A549 (cell line): ENCODE measurements around the gene CDCA3.
A peak's percentile ranks its signal among the peaks of the same experiment; 100 is the strongest.

ENCODE experiments used
- BHLHE40 ChIP-seq: IDR thresholded peaks from 2 replicates; pipeline ENCODE4 v1.6.1; 2012; ENCODE audit warnings: low read depth, low read length, inconsistent platforms
- HOXA7 ChIP-seq: fragments of 250-450 bp; sonication (Bioruptor Pico); IDR thresholded peaks from 2 replicates; pipeline ENCODE4 v1.5.0; 2020; ENCODE audit warnings: mild to moderate bottlenecking, moderate library complexity
- POLR2A ChIP-seq: IDR thresholded peaks from 2 replicates; pipeline ENCODE4 v1.6.1; 2012; ENCODE audit warnings: mild to moderate bottlenecking, low read length
- TF ChIP-seq, protein P1 (sequence below): fragments of >200 bp; sonication (Bioruptor Twin); formaldehyde crosslinking; IDR thresholded peaks from 3 replicates; pipeline ENCODE4 v1.6.1; 2016
- TF ChIP-seq, protein P2 (sequence below): fragments of >200 bp; sonication (Bioruptor Twin); formaldehyde crosslinking; IDR thresholded peaks from 3 replicates; pipeline ENCODE4 v1.5.1; 2016

- TF ChIP-seq HOXA7 = no peak
- TF ChIP-seq BHLHE40 = no peak
- TF ChIP-seq, protein P1, sequence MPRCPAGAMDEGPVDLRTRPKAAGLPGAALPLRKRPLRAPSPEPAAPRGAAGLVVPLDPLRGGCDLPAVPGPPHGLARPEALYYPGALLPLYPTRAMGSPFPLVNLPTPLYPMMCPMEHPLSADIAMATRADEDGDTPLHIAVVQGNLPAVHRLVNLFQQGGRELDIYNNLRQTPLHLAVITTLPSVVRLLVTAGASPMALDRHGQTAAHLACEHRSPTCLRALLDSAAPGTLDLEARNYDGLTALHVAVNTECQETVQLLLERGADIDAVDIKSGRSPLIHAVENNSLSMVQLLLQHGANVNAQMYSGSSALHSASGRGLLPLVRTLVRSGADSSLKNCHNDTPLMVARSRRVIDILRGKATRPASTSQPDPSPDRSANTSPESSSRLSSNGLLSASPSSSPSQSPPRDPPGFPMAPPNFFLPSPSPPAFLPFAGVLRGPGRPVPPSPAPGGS = no peak
- TF ChIP-seq, protein P2, sequence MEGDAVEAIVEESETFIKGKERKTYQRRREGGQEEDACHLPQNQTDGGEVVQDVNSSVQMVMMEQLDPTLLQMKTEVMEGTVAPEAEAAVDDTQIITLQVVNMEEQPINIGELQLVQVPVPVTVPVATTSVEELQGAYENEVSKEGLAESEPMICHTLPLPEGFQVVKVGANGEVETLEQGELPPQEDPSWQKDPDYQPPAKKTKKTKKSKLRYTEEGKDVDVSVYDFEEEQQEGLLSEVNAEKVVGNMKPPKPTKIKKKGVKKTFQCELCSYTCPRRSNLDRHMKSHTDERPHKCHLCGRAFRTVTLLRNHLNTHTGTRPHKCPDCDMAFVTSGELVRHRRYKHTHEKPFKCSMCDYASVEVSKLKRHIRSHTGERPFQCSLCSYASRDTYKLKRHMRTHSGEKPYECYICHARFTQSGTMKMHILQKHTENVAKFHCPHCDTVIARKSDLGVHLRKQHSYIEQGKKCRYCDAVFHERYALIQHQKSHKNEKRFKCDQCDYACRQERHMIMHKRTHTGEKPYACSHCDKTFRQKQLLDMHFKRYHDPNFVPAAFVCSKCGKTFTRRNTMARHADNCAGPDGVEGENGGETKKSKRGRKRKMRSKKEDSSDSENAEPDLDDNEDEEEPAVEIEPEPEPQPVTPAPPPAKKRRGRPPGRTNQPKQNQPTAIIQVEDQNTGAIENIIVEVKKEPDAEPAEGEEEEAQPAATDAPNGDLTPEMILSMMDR = no peak
- peak; percentile 7; the same call in 1 of the 2 replicates for TF ChIP-seq POLR2A
These were observed 29.3 kb downstream of the CDCA3 start, which contains the start of gene GPR162 for GRCh38 chr12:6821591-6822425.
